A549 (cell line): ENCODE measurements around the gene OR10D3. TPM values are rescaled to one million over a fixed set of nuclear protein-coding genes. Genes with fewer than 3 reads are reported as not detected.

ENCODE experiments used
- ATAC-seq, 2 experiments: fragments of 200-7000 bp in 1 of 2; fragments of >200 bp in 1 of 2; cut with Nextera tagmentation in 1 of 2; cut with Tn5 transposase in 1 of 2; 3 replicates each; pipeline versions ENCODE4 v1.8.0 to v1.9.1; 2018 to 2020; ENCODE audit warnings: mild to moderate bottlenecking in 1 of 2, moderate library complexity in 1 of 2
- CTCF ChIA-PET: fragments of 300-600 bp; sonication (Branson Sonifier 250); formaldehyde crosslinking; extraction: SDS; loops from one replicate; lab custom pipeline; 2021; ENCODE audit warnings: antibody characterized with exemption, inconsistent platforms; lab: Yijun Ruan, JAX
- POLR2A ChIA-PET: fragments of 350-600 bp; formaldehyde crosslinking; extraction: SDS; loops from one replicate; lab custom pipeline; 2021; ENCODE audit warnings: antibody characterized with exemption, inconsistent platforms; lab: Yijun Ruan, JAX
- DNase-seq, 2 experiments: peaks; one replicate each; pipeline versions ENCODE4 v3.0.0 to v3.0.0-alpha.2; 2011 to 2016; ENCODE audit warnings: low read depth in 1 of 2, low spot score in 1 of 2
- FAIRE-seq: peaks from 2 replicates; lab custom pipeline; 2011; peaks lifted over from hg19 to GRCh38; lab: Jason Lieb, UNC
- H3K27ac ChIP-seq, 2 experiments: fragments of >200 bp; sonication (Bioruptor Twin); formaldehyde crosslinking; 3 replicates each; pipeline ENCODE4 v1.5.1; 2016 to 2017
- H3K4me1 ChIP-seq: fragments of >200 bp; sonication (Bioruptor Twin); formaldehyde crosslinking; 3 replicates; pipeline ENCODE4 v1.6.1; 2016
- H3K4me2 ChIP-seq: fragments of >200 bp; sonication (Bioruptor Twin); formaldehyde crosslinking; 3 replicates; pipeline ENCODE4 v1.6.1; 2016
- H3K4me3 ChIP-seq: fragments of >200 bp; sonication (Bioruptor Twin); formaldehyde crosslinking; 3 replicates; pipeline ENCODE4 v1.5.1; 2016
- H3K9me3 ChIP-seq: fragments of >200 bp; sonication (Bioruptor Twin); formaldehyde crosslinking; 3 replicates; pipeline ENCODE4 v1.6.1; 2016
- BHLHE40 ChIP-seq: IDR thresholded peaks from 2 replicates; pipeline ENCODE4 v1.6.1; 2012; ENCODE audit warnings: low read depth, low read length, inconsistent platforms
- CTCF ChIP-seq: fragments of >200 bp; sonication (Bioruptor Twin); formaldehyde crosslinking; IDR thresholded peaks from 3 replicates; pipeline ENCODE4 v1.5.1; 2016
- E2F6 ChIP-seq: IDR thresholded peaks from 2 replicates; pipeline ENCODE4 v1.6.1; 2012; ENCODE audit warnings: low read depth, borderline replicate concordance
- EHF ChIP-seq: fragments of 250-450 bp; sonication (Bioruptor Pico); IDR thresholded peaks from 2 replicates; pipeline ENCODE4 v1.5.0; 2020; ENCODE audit warnings: mild to moderate bottlenecking
- ELK1 ChIP-seq: fragments of 150-350 bp; IDR thresholded peaks from 2 replicates; pipeline ENCODE4 v1.6.1; 2014; ENCODE audit warnings: low read depth, mild to moderate bottlenecking, low read length
- EP300 ChIP-seq, 2 experiments: fragments of >200 bp; sonication (Bioruptor Twin); formaldehyde crosslinking; IDR thresholded peaks; 2 replicates in 1 of 2; 3 replicates in 1 of 2; pipeline ENCODE4 v1.6.1; 2016 to 2017
- ESRRA ChIP-seq: fragments of 150-350 bp; IDR thresholded peaks from 2 replicates; pipeline ENCODE4 v1.6.1; 2014; ENCODE audit warnings: mild to moderate bottlenecking, low read length, borderline replicate concordance
- FOXS1 ChIP-seq: fragments of 250-450 bp; sonication (Bioruptor Pico); IDR thresholded peaks from 2 replicates; pipeline ENCODE4 v1.5.0; 2020; ENCODE audit warnings: mild to moderate bottlenecking, moderate library complexity
- HDAC2 ChIP-seq: fragments of 200-600 bp; sonication (generic); IDR thresholded peaks from 2 replicates; pipeline ENCODE4 v1.6.1; 2016
- HES2 ChIP-seq: fragments of >200 bp; sonication (Bioruptor Twin); formaldehyde crosslinking; IDR thresholded peaks from 2 replicates; pipeline ENCODE4 v1.6.1; 2016
- HEYL ChIP-seq: fragments of 250-450 bp; sonication (Bioruptor Pico); IDR thresholded peaks from 2 replicates; pipeline ENCODE4 v1.8.0; 2021; ENCODE audit warnings: mild to moderate bottlenecking, moderate library complexity
- HOXB5 ChIP-seq: fragments of 250-450 bp; sonication (Bioruptor Pico); IDR thresholded peaks from 2 replicates; pipeline ENCODE4 v1.5.0; 2020; ENCODE audit warnings: mild to moderate bottlenecking, moderate library complexity
- KDM5A ChIP-seq: fragments of 200-600 bp; sonication (generic); IDR thresholded peaks from 2 replicates; pipeline ENCODE4 v1.6.1; 2016; ENCODE audit warnings: antibody characterized with exemption, mild to moderate bottlenecking
- MAFK ChIP-seq: fragments of 450-650 bp; IDR thresholded peaks from 2 replicates; pipeline ENCODE4 v1.6.1; 2014; ENCODE audit not compliant: partially characterized antibody
- MAZ ChIP-seq: fragments of 150-350 bp; IDR thresholded peaks from 2 replicates; pipeline ENCODE4 v1.6.1; 2014; ENCODE audit warnings: antibody characterized with exemption, low read depth, low read length, borderline replicate concordance
- NFE2L2 ChIP-seq: fragments of 150-350 bp; conservative IDR thresholded peaks from 2 replicates; pipeline ENCODE4 v1.6.1; 2014; ENCODE audit warnings: low read length
- NR3C1 ChIP-seq: fragments of >200 bp; sonication (Bioruptor Twin); formaldehyde crosslinking; IDR thresholded peaks from 3 replicates; pipeline ENCODE4 v1.6.1; 2017
- RCOR1 ChIP-seq: fragments of 150-350 bp; IDR thresholded peaks from 2 replicates; pipeline ENCODE4 v1.6.1; 2014; ENCODE audit warnings: antibody characterized with exemption, low read length, low read depth
- REST ChIP-seq: fragments of 200-600 bp; sonication (generic); IDR thresholded peaks from 2 replicates; pipeline ENCODE4 v1.6.1; 2016; ENCODE audit warnings: antibody characterized with exemption, mild to moderate bottlenecking, moderate library complexity
- RNF2 ChIP-seq: fragments of 200-600 bp; sonication (generic); IDR thresholded peaks from 2 replicates; pipeline ENCODE4 v1.6.1; 2016; ENCODE audit warnings: low read depth, mild to moderate bottlenecking, antibody characterized with exemption, moderate library complexity, borderline replicate concordance
- SMC3 ChIP-seq: fragments of >200 bp; sonication (Bioruptor Twin); formaldehyde crosslinking; IDR thresholded peaks from 3 replicates; pipeline ENCODE4 v1.6.1; 2018; ENCODE audit warnings: inconsistent platforms
- SREBF2 ChIP-seq: fragments of 450-650 bp; IDR thresholded peaks from 2 replicates; pipeline ENCODE4 v1.6.1; 2014; ENCODE audit warnings: mild to moderate bottlenecking, moderate library complexity
- TFCP2L1 ChIP-seq: fragments of 250-450 bp; sonication (Bioruptor Pico); IDR thresholded peaks from 2 replicates; pipeline ENCODE4 v1.5.0; 2021; ENCODE audit warnings: mild to moderate bottlenecking
- TP53 ChIP-seq: fragments of 250-450 bp; sonication (Bioruptor Pico); IDR thresholded peaks from 2 replicates; pipeline ENCODE4 v1.5.0; 2021; ENCODE audit warnings: mild to moderate bottlenecking, moderate library complexity
- USF2 ChIP-seq: fragments of 450-650 bp; IDR thresholded peaks from 2 replicates; pipeline ENCODE4 v1.6.1; 2014; ENCODE audit warnings: antibody characterized with exemption
- ZNF302 ChIP-seq: fragments of 250-450 bp; sonication (Bioruptor Pico); IDR thresholded peaks from 2 replicates; pipeline ENCODE4 v1.9.0; 2021; ENCODE audit warnings: inconsistent platforms, mild to moderate bottlenecking, moderate library complexity
- WGBS: methylation state at CpG from one replicate; pipeline ENCODE4 v1.1.6; 2017; ENCODE audit errors: missing lambda C conversion rate; 5-methylcytosine and 5-hydroxymethylcytosine counted together
- polyA plus RNA-seq, 4 experiments: library from polyadenylated mRNA; depleted of rRNA in 3 of 4; stranded (reverse); fragments of >200 nt; fragmentation: RNase III in 1 of 4; extraction: RNeasy Plus Mini Kit Qiagen cat#74134 plus additional on column Dnase treatment in 1 of 4; gene quantifications; 2 replicates in 3 of 4; 3 replicates in 1 of 4; pipeline ENCODE4 v1.2.3, GENCODE V29; 2011 to 2017

OR10D3 gene
- polyA plus RNA-seq, 2 of the 4 experiments (the other 2 are of a cell fraction) = not detected

- ATAC-seq (no peak), FAIRE-seq (no peak), DNase-seq (no peak)
- ChIA-PET POLR2A (no interaction called here), CTCF (interaction anchor here (1.4 kb wide), 1 partner anchor 82 kb away, joined by 3 read pairs; no protein-coding TSS in a partner anchor)
- H3K4me3 ChIP-seq = no peak overlapping the region
- no peak for TF ChIP-seq RCOR1
- no peak for TF ChIP-seq E2F6
- TF ChIP-seq CTCF = no peak
- no peak for TF ChIP-seq FOXS1
- TF ChIP-seq EHF = no peak
- no peak for TF ChIP-seq HES2
- no peak for TF ChIP-seq RNF2
- TF ChIP-seq TFCP2L1 (CRISPR knock-in tag) = no peak
- no peak for TF ChIP-seq NR3C1
- TF ChIP-seq ESRRA = no peak
- no peak for TF ChIP-seq SMC3
- no peak for TF ChIP-seq EP300 (IDR thresholded peaks at IDR 0.05)
- no peak for TF ChIP-seq REST
- H3K27ac ChIP-seq = no peak overlapping the region
- H3K9me3 ChIP-seq = no peaks in the 10 kb centered on the region
- H3K4me1 ChIP-seq = no peaks in the 10 kb centered on the region
- WGBS = 7% methylated on average over 2 of the region's 2 CpGs
- H3K4me2 ChIP-seq = no peak overlapping the region
These were observed 29.3 kb upstream of the OR10D3 start for GRCh38 chr11:124153821-124154220.

- no peaks in the 10 kb centered on the region for H3K9me3 ChIP-seq
- no peak overlapping the region for H3K4me3 ChIP-seq
- POLR2A ChIA-PET = no interaction called here
- ATAC-seq (no peak), DNase-seq (no peak), FAIRE-seq (no peak)
- no peak overlapping the region for H3K4me2 ChIP-seq
- H3K27ac ChIP-seq = no peak overlapping the region
- CTCF ChIA-PET = no interaction called here
- H3K4me1 ChIP-seq = no peaks in the 10 kb centered on the region
- TF ChIP-seq BHLHE40 (no peak), HDAC2 (no peak), ESRRA (no peak), KDM5A (no peak), NFE2L2 (no peak), HEYL (no peak), E2F6 (no peak), MAZ (no peak), MAFK (no peak), USF2 (no peak), ELK1 (no peak), ZNF302 (CRISPR knock-in tag) (no peak), TP53 (no peak), REST (no peak), SREBF2 (no peak), HOXB5 (CRISPR knock-in tag) (no peak)
These were observed 23.7 kb upstream of the OR10D3 start for GRCh38 chr11:124159481-124159880.
